Hepatocyte (in vitro differentiated cells): Measurements from ENCODE around the gene OR56B1. TPM values are rescaled to one million over a fixed set of nuclear protein-coding genes. Genes with fewer than 3 reads are reported as not detected.

ENCODE experiments used
- DNase-seq: peaks from one replicate; pipeline ENCODE4 v3.0.0-alpha.2; 2016; ENCODE audit warnings: low spot score
- H2AFZ ChIP-seq: fragments of 200-600 bp; sonication (generic); 2 replicates; pipeline ENCODE4 v1.6.0; 2016; ENCODE audit warnings: antibody characterized with exemption, mild to moderate bottlenecking
- H3K27ac ChIP-seq: fragments of 200-600 bp; sonication (generic); 2 replicates; pipeline ENCODE4 v1.5.1; 2016; ENCODE audit warnings: mild to moderate bottlenecking
- H3K27me3 ChIP-seq: fragments of 200-600 bp; sonication (generic); 2 replicates; pipeline ENCODE4 v1.6.1; 2016
- H3K36me3 ChIP-seq: fragments of 200-600 bp; sonication (generic); replicated peaks from 2 replicates; pipeline ENCODE4 v1.5.1; 2016; ENCODE audit warnings: low read depth; ENCODE audit not compliant: insufficient read depth
- H3K4me1 ChIP-seq: fragments of 200-600 bp; sonication (generic); 2 replicates; pipeline ENCODE4 v1.5.1; 2016; ENCODE audit warnings: mild to moderate bottlenecking, moderate library complexity; ENCODE audit not compliant: insufficient read depth
- H3K4me2 ChIP-seq: fragments of 200-600 bp; sonication (generic); 2 replicates; pipeline ENCODE4 v1.6.0; 2016
- H3K4me3 ChIP-seq: fragments of 200-600 bp; sonication (generic); 2 replicates; pipeline ENCODE4 v1.5.1; 2016; ENCODE audit warnings: mild to moderate bottlenecking
- H3K79me2 ChIP-seq: fragments of 200-600 bp; sonication (generic); 2 replicates; pipeline ENCODE4 v1.6.0; 2017; ENCODE audit warnings: mild to moderate bottlenecking
- H3K9me2 ChIP-seq: fragments of 200-600 bp; sonication (generic); replicated peaks from 2 replicates; pipeline ENCODE4 v1.6.0; 2017; ENCODE audit warnings: mild to moderate bottlenecking; ENCODE audit not compliant: insufficient read depth
- H3K9me3 ChIP-seq: fragments of 200-600 bp; sonication (generic); 2 replicates; pipeline ENCODE4 v1.5.1; 2016; ENCODE audit warnings: low read depth, mild to moderate bottlenecking
- H4K20me1 ChIP-seq: fragments of 200-600 bp; sonication (generic); 2 replicates; pipeline ENCODE4 v1.6.0; 2016; ENCODE audit warnings: mild to moderate bottlenecking; ENCODE audit not compliant: insufficient read depth, poor library complexity, severe bottlenecking
- CTCF ChIP-seq: fragments of 200-600 bp; sonication (generic); IDR thresholded peaks from 2 replicates; pipeline ENCODE4 v1.5.1; 2016; ENCODE audit warnings: antibody characterized with exemption, mild to moderate bottlenecking; ENCODE audit not compliant: poor library complexity
- EZH2 ChIP-seq: fragments of 200-600 bp; sonication (generic); IDR thresholded peaks from 2 replicates; pipeline ENCODE4 v1.6.1; 2016; ENCODE audit warnings: antibody characterized with exemption, mild to moderate bottlenecking, borderline replicate concordance
- EZH2phosphoT487 ChIP-seq: fragments of 200-600 bp; sonication (generic); IDR thresholded peaks from one replicate; pipeline ENCODE4 v1.6.1; 2018; ENCODE audit warnings: antibody characterized with exemption, mild to moderate bottlenecking, low read depth, moderate library complexity; ENCODE audit not compliant: unreplicated experiment, severe bottlenecking
- WGBS: methylation state at CpG from one replicate; pipeline ENCODE4 v1.1.6; 2016; ENCODE audit warnings: low lambda C conversion rate; ENCODE audit errors: missing lambda C conversion rate; 5-methylcytosine and 5-hydroxymethylcytosine counted together
- polyA plus RNA-seq: library from polyadenylated mRNA; unstranded; fragments of >200 nt; fragmentation: Nextera tagmentation; extraction: Ambion mirVana; gene quantifications from 2 replicates; pipeline ENCODE4 v1.2.1, GENCODE V29; 2016
- total RNA-seq: library from RNA; depleted of rRNA; stranded (reverse); fragments of >200 nt; gene quantifications from 2 replicates; pipeline ENCODE4 v1.2.3, GENCODE V29; 2014

The OR56B1 gene
- total and polyA plus RNA-seq, 2 experiments from 2014 or later = not detected

GRCh38 chr11:5719703-5720495, 16.3 kb upstream of the OR56B1 start:
- WGBS = 99% methylated on average over 3 of the region's 3 CpGs
- Histone ChIP-seq H3K4me1 (no peaks in the 10 kb centered on the region), H3K4me2 (no peak overlapping the region), H3K27ac (no peak overlapping the region), H3K9me3 (no peaks in the 10 kb centered on the region), H3K4me3 (no peak overlapping the region), H3K79me2 (no peaks in the 10 kb centered on the region), H2AFZ (no peak overlapping the region), H3K36me3 (no peaks in the 10 kb centered on the region), H3K9me2 (no peaks in the 10 kb centered on the region), H4K20me1 (no peaks in the 10 kb centered on the region), H3K27me3 (no peaks in the 10 kb centered on the region)
- DNase-seq = no peak
- TF ChIP-seq EZH2 = no peak
- TF ChIP-seq CTCF = no peak
- TF ChIP-seq EZH2phosphoT487 = no peak

GRCh38 chr11:5722622-5723021, 13.6 kb upstream of the OR56B1 start:
- Histone ChIP-seq H3K27ac (no peak overlapping the region), H2AFZ (no peak overlapping the region), H3K36me3 (no peaks in the 10 kb centered on the region), H3K9me2 (no peaks in the 10 kb centered on the region), H3K79me2 (no peaks in the 10 kb centered on the region), H3K4me1 (no peaks in the 10 kb centered on the region), H3K9me3 (no peaks in the 10 kb centered on the region), H3K27me3 (no peaks in the 10 kb centered on the region), H4K20me1 (no peaks in the 10 kb centered on the region), H3K4me3 (no peak overlapping the region), H3K4me2 (no peak overlapping the region)
- 62% methylated on average over 2 of the region's 2 CpGs for WGBS
- TF ChIP-seq EZH2phosphoT487 (no peak), CTCF (no peak), EZH2 (no peak)
- peak; percentile 20 for DNase-seq

GRCh38 chr11:5726351-5726750, 9.9 kb upstream of the OR56B1 start:
- no peaks in the 10 kb centered on the region for H3K9me3 ChIP-seq
- DNase-seq = no peak
- H2AFZ ChIP-seq = no peak overlapping the region
- no peaks in the 10 kb centered on the region for H3K79me2 ChIP-seq
- H3K4me3 ChIP-seq = no peak overlapping the region
- no peaks in the 10 kb centered on the region for H3K27me3 ChIP-seq
- H4K20me1 ChIP-seq = no peaks in the 10 kb centered on the region
- H3K9me2 ChIP-seq = no peaks in the 10 kb centered on the region
- no peaks in the 10 kb centered on the region for H3K36me3 ChIP-seq
- 89% methylated on average over 1 of the region's 1 CpG for WGBS
- H3K4me1 ChIP-seq = no peaks in the 10 kb centered on the region
- no peak overlapping the region for H3K4me2 ChIP-seq
- TF ChIP-seq CTCF (no peak), EZH2phosphoT487 (no peak), EZH2 (no peak)
- no peak overlapping the region for H3K27ac ChIP-seq
